HEK293 (cell line): ENCODE results near the gene ZNF292.
A peak's percentile ranks its signal among the peaks of the same experiment; 100 is the strongest.

Experiments
- BCL11B ChIP-seq: fragments of 450-650 bp; formaldehyde crosslinking; IDR thresholded peaks from 2 replicates; pipeline ENCODE4 v1.5.1; 2016; ENCODE audit warnings: low read depth, missing biosample characterization, missing genetic modification characterization
- GLI4 ChIP-seq: fragments of 450-650 bp; formaldehyde crosslinking; IDR thresholded peaks from 2 replicates; pipeline ENCODE4 v1.5.1; 2016; ENCODE audit warnings: missing biosample characterization, missing genetic modification characterization
- HOXC10 ChIP-seq: sonication (generic); formaldehyde crosslinking; IDR thresholded peaks from 2 replicates; pipeline ENCODE4 v1.8.1; 2023; ENCODE audit warnings: mild to moderate bottlenecking, missing genetic modification reagents
- INSM2 ChIP-seq: fragments of 450-650 bp; formaldehyde crosslinking; IDR thresholded peaks from 2 replicates; pipeline ENCODE4 v1.5.1; 2016; ENCODE audit warnings: missing biosample characterization, missing genetic modification characterization
- KLF1 ChIP-seq: fragments of 450-650 bp; formaldehyde crosslinking; IDR thresholded peaks from 2 replicates; pipeline ENCODE4 v1.5.1; 2016; ENCODE audit warnings: missing biosample characterization, missing genetic modification characterization
- KLF10 ChIP-seq: fragments of 450-650 bp; IDR thresholded peaks from 2 replicates; pipeline ENCODE4 v1.5.1; 2018; ENCODE audit warnings: missing biosample characterization, mild to moderate bottlenecking, missing genetic modification characterization
- SP7 ChIP-seq: fragments of 450-650 bp; formaldehyde crosslinking; IDR thresholded peaks from 2 replicates; pipeline ENCODE4 v1.5.1; 2016; ENCODE audit warnings: missing biosample characterization, missing genetic modification characterization
- YY1 ChIP-seq: fragments of 450-650 bp; formaldehyde crosslinking; IDR thresholded peaks from 2 replicates; pipeline ENCODE4 v1.5.1; 2018; ENCODE audit warnings: missing biosample characterization, missing genetic modification characterization
- ZBTB10 ChIP-seq: fragments of 450-650 bp; formaldehyde crosslinking; IDR thresholded peaks from 2 replicates; pipeline ENCODE4 v1.5.1; 2016; ENCODE audit warnings: missing biosample characterization, missing genetic modification characterization
- ZBTB49 ChIP-seq: fragments of 450-650 bp; formaldehyde crosslinking; IDR thresholded peaks from 2 replicates; pipeline ENCODE4 v1.5.1; 2016; ENCODE audit warnings: missing biosample characterization, missing genetic modification characterization, low read depth
- ZFP69B ChIP-seq: fragments of 450-650 bp; formaldehyde crosslinking; IDR thresholded peaks from 2 replicates; pipeline ENCODE4 v1.5.1; 2016; ENCODE audit warnings: missing biosample characterization, missing genetic modification characterization
- ZNF169 ChIP-seq: fragments of 450-650 bp; formaldehyde crosslinking; IDR thresholded peaks from 2 replicates; pipeline ENCODE4 v1.5.1; 2016; ENCODE audit warnings: missing biosample characterization, missing genetic modification characterization
- ZNF202 ChIP-seq: fragments of 450-650 bp; formaldehyde crosslinking; IDR thresholded peaks from 2 replicates; pipeline ENCODE4 v1.5.1; 2016; ENCODE audit warnings: missing biosample characterization, missing genetic modification characterization, borderline replicate concordance
- ZNF266 ChIP-seq: fragments of 450-650 bp; formaldehyde crosslinking; IDR thresholded peaks from 2 replicates; pipeline ENCODE4 v1.5.1; 2016; ENCODE audit warnings: missing biosample characterization, missing genetic modification characterization, low read depth
- ZNF292 ChIP-seq: fragments of 450-650 bp; formaldehyde crosslinking; IDR thresholded peaks from 2 replicates; pipeline ENCODE4 v1.5.1; 2016; ENCODE audit warnings: low read depth, missing biosample characterization, missing genetic modification characterization, borderline replicate concordance
- ZNF404 ChIP-seq: fragments of 450-650 bp; formaldehyde crosslinking; IDR thresholded peaks from 2 replicates; pipeline ENCODE4 v1.5.1; 2017; ENCODE audit warnings: missing biosample characterization, missing genetic modification characterization
- ZNF548 ChIP-seq: fragments of 450-650 bp; formaldehyde crosslinking; IDR thresholded peaks from 2 replicates; pipeline ENCODE4 v1.5.1; 2016; ENCODE audit warnings: missing biosample characterization, missing genetic modification characterization
- ZNF561 ChIP-seq: fragments of 450-650 bp; IDR thresholded peaks from 2 replicates; pipeline ENCODE4 v1.5.1; 2018; ENCODE audit warnings: missing biosample characterization, missing genetic modification characterization, borderline replicate concordance
- ZNF571 ChIP-seq: fragments of 450-650 bp; formaldehyde crosslinking; IDR thresholded peaks from 2 replicates; pipeline ENCODE4 v1.5.0; 2017; ENCODE audit warnings: missing biosample characterization, missing genetic modification characterization
- ZNF596 ChIP-seq: fragments of 450-650 bp; IDR thresholded peaks from 2 replicates; pipeline ENCODE4 v1.5.0; 2018; ENCODE audit warnings: missing biosample characterization, mild to moderate bottlenecking, missing genetic modification characterization, moderate library complexity
- ZNF639 ChIP-seq: fragments of 450-650 bp; formaldehyde crosslinking; IDR thresholded peaks from 2 replicates; pipeline ENCODE4 v1.5.1; 2016; ENCODE audit warnings: missing biosample characterization, missing genetic modification characterization
- ZNF664 ChIP-seq: fragments of 450-650 bp; formaldehyde crosslinking; IDR thresholded peaks from 2 replicates; pipeline ENCODE4 v1.5.1; 2016; ENCODE audit warnings: missing biosample characterization, missing genetic modification characterization
- ZNF692 ChIP-seq: fragments of 450-650 bp; formaldehyde crosslinking; IDR thresholded peaks from 2 replicates; pipeline ENCODE4 v1.5.1; 2016; ENCODE audit warnings: missing biosample characterization, missing genetic modification characterization
- ZNF747 ChIP-seq: fragments of 450-650 bp; formaldehyde crosslinking; IDR thresholded peaks from 2 replicates; pipeline ENCODE4 v1.5.1; 2016; ENCODE audit warnings: missing biosample characterization, missing genetic modification characterization
- ZNF791 ChIP-seq: fragments of 450-650 bp; formaldehyde crosslinking; IDR thresholded peaks from 2 replicates; pipeline ENCODE4 v1.5.1; 2016; ENCODE audit warnings: missing biosample characterization, missing genetic modification characterization
- ZNF792 ChIP-seq: fragments of 450-650 bp; formaldehyde crosslinking; IDR thresholded peaks from 2 replicates; pipeline ENCODE4 v1.5.1; 2016; ENCODE audit warnings: missing biosample characterization, missing genetic modification characterization
- ZSCAN16 ChIP-seq: fragments of 450-650 bp; formaldehyde crosslinking; IDR thresholded peaks from 2 replicates; pipeline ENCODE4 v1.5.1; 2016; ENCODE audit warnings: missing biosample characterization, missing genetic modification characterization
- ZSCAN23 ChIP-seq: fragments of 450-650 bp; formaldehyde crosslinking; IDR thresholded peaks from 2 replicates; pipeline ENCODE4 v1.5.1; 2016; ENCODE audit warnings: missing biosample characterization, missing genetic modification characterization
- TF ChIP-seq, protein P1 (sequence below): fragments of 450-650 bp; formaldehyde crosslinking; IDR thresholded peaks from 2 replicates; pipeline ENCODE4 v1.5.1; 2016; ENCODE audit warnings: missing biosample characterization, missing genetic modification characterization, low read depth

Gene ZNF292

DNA sequence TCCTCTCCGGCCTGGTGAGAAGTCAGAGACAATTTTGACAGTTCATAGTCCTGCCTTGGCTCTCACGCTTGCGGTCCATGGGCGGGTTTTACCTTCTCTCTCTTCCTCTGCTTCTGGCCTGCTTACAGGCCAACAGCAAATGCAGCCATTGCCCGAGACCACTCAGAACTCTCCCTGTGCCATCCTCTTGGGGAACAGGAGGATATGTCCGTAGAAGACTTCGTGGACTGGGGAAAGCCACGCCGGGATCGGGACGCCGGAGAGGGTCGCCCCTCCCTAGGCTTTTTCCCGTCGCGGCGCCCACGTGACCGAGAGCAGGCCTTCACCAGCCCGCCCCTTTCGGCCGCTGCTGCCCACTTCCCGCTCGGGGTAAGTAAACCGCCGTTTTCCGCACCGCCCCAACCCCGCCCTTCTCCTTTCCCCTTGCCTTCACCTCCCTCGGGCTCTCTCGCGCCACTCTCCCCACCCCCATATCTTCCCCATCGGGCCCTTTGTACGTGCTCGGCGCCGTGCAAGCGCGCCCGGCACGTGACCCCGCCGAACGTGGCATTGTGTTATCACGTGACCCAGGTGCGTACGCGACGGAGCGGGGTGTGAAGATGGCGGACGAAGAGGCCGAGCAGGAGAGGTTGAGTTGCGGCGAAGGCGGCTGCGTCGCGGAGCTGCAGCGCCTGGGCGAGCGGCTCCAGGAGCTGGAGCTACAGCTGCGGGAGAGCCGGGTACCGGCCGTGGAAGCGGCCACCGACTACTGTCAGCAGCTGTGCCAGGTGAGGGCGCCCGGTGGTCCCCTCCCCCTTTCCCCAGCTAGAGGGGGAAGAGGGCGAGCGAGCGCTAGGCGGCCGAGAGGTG, at the start of gene ZNF292 (continued):
- TF ChIP-seq ZNF639 (tag by site-specific recombination) (peak; percentile 80), KLF1 (tag by site-specific recombination) (peak; percentile 98), SP7 (tag by site-specific recombination) (peak; percentile 93), ZBTB49 (tag by site-specific recombination) (no peak), HOXC10 (CRISPR knock-in tag) (0 out of 2 replicates have a peak, but pooled peaks have one; percentile 85), BCL11B (tag by site-specific recombination) (0 out of 2 replicates have a peak, but pooled peaks have one; percentile 57), ZNF792 (tag by site-specific recombination) (peak; percentile 16; the same call in 1 of the 2 replicates), ZSCAN23 (tag by site-specific recombination) (peak; percentile 85; the same call in 1 of the 2 replicates), KLF10 (tag by site-specific recombination) (peak; percentile 77), GLI4 (peak; percentile 9; the same call in 1 of the 2 replicates), ZNF169 (tag by site-specific recombination) (no peak), ZNF266 (tag by site-specific recombination) (no peak), ZNF202 (tag by site-specific recombination) (no peak), ZNF596 (no peak), ZSCAN16 (tag by site-specific recombination) (peak; percentile 36; the same call in 1 of the 2 replicates), YY1 (tag by site-specific recombination) (peak; percentile 95), ZFP69B (tag by site-specific recombination) (peak; percentile 76), INSM2 (tag by site-specific recombination) (peak; percentile 88), ZNF692 (tag by site-specific recombination) (peak; percentile 89), ZNF747 (no peak), ZNF548 (no peak), ZNF404 (tag by site-specific recombination) (no peak), ZNF561 (peak; percentile 84), ZNF664 (tag by site-specific recombination) (no peak), ZNF571 (no peak), ZBTB10 (tag by site-specific recombination) (peak; percentile 96), ZNF791 (tag by site-specific recombination) (no peak), ZNF292 (tag by site-specific recombination) (no peak)
- TF ChIP-seq, protein P1, sequence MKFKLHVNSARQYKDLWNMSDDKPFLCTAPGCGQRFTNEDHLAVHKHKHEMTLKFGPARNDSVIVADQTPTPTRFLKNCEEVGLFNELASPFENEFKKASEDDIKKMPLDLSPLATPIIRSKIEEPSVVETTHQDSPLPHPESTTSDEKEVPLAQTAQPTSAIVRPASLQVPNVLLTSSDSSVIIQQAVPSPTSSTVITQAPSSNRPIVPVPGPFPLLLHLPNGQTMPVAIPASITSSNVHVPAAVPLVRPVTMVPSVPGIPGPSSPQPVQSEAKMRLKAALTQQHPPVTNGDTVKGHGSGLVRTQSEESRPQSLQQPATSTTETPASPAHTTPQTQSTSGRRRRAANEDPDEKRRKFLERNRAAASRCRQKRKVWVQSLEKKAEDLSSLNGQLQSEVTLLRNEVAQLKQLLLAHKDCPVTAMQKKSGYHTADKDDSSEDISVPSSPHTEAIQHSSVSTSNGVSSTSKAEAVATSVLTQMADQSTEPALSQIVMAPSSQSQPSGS (tag by site-specific recombination): no peak
